DMS153 treated with DMSO at 0.1 percent for 48 hours (cell line): Measurements from ENCODE around the gene TRNAU1AP.
"Not testable (repeated sequence)": the region's sequence is repeated elsewhere in the genome, so short reads cannot be mapped to it uniquely, and the experiment has no call there.

Experiments used
- DNase-seq: peaks from one replicate; lab custom pipeline; 2025; ENCODE audit not compliant: unreplicated experiment; lab: John Stamatoyannopoulos, UW

TRNAU1AP gene

GRCh38 chr1:28577052-28577678 lies 24.3 kb downstream of the TRNAU1AP start:
- no peak for DNase-seq

- DNase-seq: no peak
Observed at GRCh38 chr1:28577738-28578536, 25.1 kb downstream of the TRNAU1AP start.

GRCh38 chr1:28578696-28579218 lies 25.9 kb downstream of the TRNAU1AP start:
- no peak for DNase-seq

- no peak for DNase-seq
Observed at GRCh38 chr1:28579401-28579800, 26.5 kb downstream of the TRNAU1AP start.

GRCh38 chr1:28580722-28581530 lies 28.0 kb downstream of the TRNAU1AP start:
- peak; percentile 73 for DNase-seq

GRCh38 chr1:28581531-28582247 lies 28.8 kb downstream of the TRNAU1AP start:
- DNase-seq: peak; percentile 100

GRCh38 chr1:28582248-28582615 lies 29.3 kb downstream of the TRNAU1AP start:
- DNase-seq: peak; percentile 83

GRCh38 chr1:28586585-28587391 lies 33.9 kb downstream of the TRNAU1AP start:
- not testable (repeated sequence) for DNase-seq

- DNase-seq: no peak
Observed at GRCh38 chr1:28591708-28592320, 38.9 kb downstream of the TRNAU1AP start, which contains the start of gene RAB42. Gene RAB42 (plus strand): TSS chr1:28592265. CDS start chr1:28592512, 247 bp downstream.

- no peak for DNase-seq
Observed at GRCh38 chr1:28592321-28593071, 39.6 kb downstream of the TRNAU1AP start.

- DNase-seq: not testable (repeated sequence)
Observed at GRCh38 chr1:28593988-28594356, 41.1 kb downstream of the TRNAU1AP start.

GRCh38 chr1:28594686-28595411 lies 42.0 kb downstream of the TRNAU1AP start:
- not testable (repeated sequence) for DNase-seq

GRCh38 chr1:28595412-28596191 lies 42.7 kb downstream of the TRNAU1AP start:
- no peak for DNase-seq

GRCh38 chr1:28596276-28596675 lies 43.4 kb downstream of the TRNAU1AP start:
- not testable (repeated sequence) for DNase-seq

GRCh38 chr1:28601696-28602095 lies 48.8 kb downstream of the TRNAU1AP start:
- no peak for DNase-seq

- peak; percentile 40 for DNase-seq
Observed at GRCh38 chr1:28602536-28603439, 49.9 kb downstream of the TRNAU1AP start.
